Glutamatergic neuron (in vitro differentiated cells): ENCODE data around the gene CD40LG. TPM values are rescaled to one million over a fixed set of nuclear protein-coding genes. Genes with fewer than 3 reads are reported as not detected.

Experiments used
- DNase-seq: peaks from one replicate; pipeline ENCODE4 v3.0.0; 2022
- H3K27ac Mint-ChIP-seq: one replicate; pipeline ENCODE4 v1.8.0; 2020; ENCODE audit warnings: mild to moderate bottlenecking, mixed read lengths, inconsistent platforms; ENCODE audit not compliant: unreplicated experiment
- H3K27me3 Mint-ChIP-seq: one replicate; pipeline ENCODE4 v1.8.0; 2020; ENCODE audit warnings: mild to moderate bottlenecking, moderate library complexity, mixed read lengths, inconsistent platforms; ENCODE audit not compliant: unreplicated experiment
- H3K36me3 Mint-ChIP-seq: one replicate; pipeline ENCODE4 v1.8.0; 2020; ENCODE audit warnings: mild to moderate bottlenecking, mixed read lengths, inconsistent platforms; ENCODE audit not compliant: unreplicated experiment
- H3K4me1 Mint-ChIP-seq: one replicate; pipeline ENCODE4 v1.8.0; 2020; ENCODE audit warnings: mild to moderate bottlenecking, low read depth, mixed read lengths, inconsistent platforms; ENCODE audit not compliant: unreplicated experiment
- H3K4me3 Mint-ChIP-seq: one replicate; pipeline ENCODE4 v1.8.0; 2020; ENCODE audit warnings: mild to moderate bottlenecking, mixed read lengths, inconsistent platforms; ENCODE audit not compliant: unreplicated experiment
- H3K9me3 Mint-ChIP-seq: one replicate; pipeline ENCODE4 v1.8.0; 2020; ENCODE audit warnings: mild to moderate bottlenecking, moderate library complexity, mixed read lengths, inconsistent platforms; ENCODE audit not compliant: unreplicated experiment
- CTCF ChIP-seq: fragments of 200-600 bp; sonication (generic); IDR thresholded peaks from one replicate; pipeline ENCODE4 v1.5.0; 2021; ENCODE audit not compliant: partially characterized antibody, unreplicated experiment
- total RNA-seq: library from RNA; stranded (reverse); fragmentation: NEBNext Ultra II Directional; extraction: Animal tissue kit (Norgen Biotek cat#: 25700); gene quantifications from one replicate; pipeline ENCODE4 v1.2.1, GENCODE V29; 2021; ENCODE audit not compliant: unreplicated experiment

CD40LG gene
- total RNA-seq, 1 donor from 2014 or later, result not detected

- no peak overlapping the region for H3K27ac Mint-ChIP-seq
- no peaks in the 10 kb centered on the region for H3K36me3 Mint-ChIP-seq
- peaks cover 5% of the 10 kb centered on the region for H3K27me3 Mint-ChIP-seq
- peaks cover 13% of the 10 kb centered on the region for H3K4me1 Mint-ChIP-seq
- no peak for TF ChIP-seq CTCF
- peaks cover 9% of the 10 kb centered on the region for H3K9me3 Mint-ChIP-seq
- H3K4me3 Mint-ChIP-seq, result no peak overlapping the region
- DNase-seq, result no peak
Measured at GRCh38 chrX:136658151-136658550, 10.2 kb downstream of the CD40LG start.

- peaks cover 13% of the 10 kb centered on the region for H3K4me1 Mint-ChIP-seq
- no peak for DNase-seq
- TF ChIP-seq CTCF, result no peak
- H3K36me3 Mint-ChIP-seq, result no peaks in the 10 kb centered on the region
- H3K9me3 Mint-ChIP-seq, result peaks cover 9% of the 10 kb centered on the region
- H3K27ac Mint-ChIP-seq, result no peak overlapping the region
- peaks cover 5% of the 10 kb centered on the region for H3K27me3 Mint-ChIP-seq
- H3K4me3 Mint-ChIP-seq, result no peak overlapping the region
Measured at GRCh38 chrX:136659174-136659573, 11.2 kb downstream of the CD40LG start.

GRCh38 chrX:136660896-136661295 is 12.9 kb downstream of the CD40LG start:
- peaks cover 6% of the 10 kb centered on the region for H3K4me1 Mint-ChIP-seq
- H3K27me3 Mint-ChIP-seq, result peaks cover 5% of the 10 kb centered on the region
- H3K4me3 Mint-ChIP-seq, result no peak overlapping the region
- DNase-seq, result no peak
- H3K36me3 Mint-ChIP-seq, result peaks cover 5% of the 10 kb centered on the region
- no peak for TF ChIP-seq CTCF
- peaks cover 13% of the 10 kb centered on the region for H3K9me3 Mint-ChIP-seq
- no peak overlapping the region for H3K27ac Mint-ChIP-seq

GRCh38 chrX:136662104-136662503 is 14.1 kb downstream of the CD40LG start:
- Mint-ChIP-seq H3K9me3 (peaks cover 4% of the 10 kb centered on the region), H3K4me1 (peaks cover under 1% of the 10 kb centered on the region), H3K27ac (no peak overlapping the region), H3K36me3 (peaks cover 5% of the 10 kb centered on the region), H3K4me3 (no peak overlapping the region), H3K27me3 (no peaks in the 10 kb centered on the region)
- TF ChIP-seq CTCF, result no peak
- no peak for DNase-seq

- no peak for TF ChIP-seq CTCF
- no peak overlapping the region for H3K4me3 Mint-ChIP-seq
- H3K9me3 Mint-ChIP-seq, result peaks cover 4% of the 10 kb centered on the region
- H3K4me1 Mint-ChIP-seq, result peaks cover 2% of the 10 kb centered on the region
- H3K27me3 Mint-ChIP-seq, result no peaks in the 10 kb centered on the region
- no peak overlapping the region for H3K27ac Mint-ChIP-seq
- H3K36me3 Mint-ChIP-seq, result peaks cover 5% of the 10 kb centered on the region
- no peak for DNase-seq
Measured at GRCh38 chrX:136662976-136663375, 15.0 kb downstream of the CD40LG start.
